ENCODE measurements around the gene GLI3.

Gene GLI3

DNA sequence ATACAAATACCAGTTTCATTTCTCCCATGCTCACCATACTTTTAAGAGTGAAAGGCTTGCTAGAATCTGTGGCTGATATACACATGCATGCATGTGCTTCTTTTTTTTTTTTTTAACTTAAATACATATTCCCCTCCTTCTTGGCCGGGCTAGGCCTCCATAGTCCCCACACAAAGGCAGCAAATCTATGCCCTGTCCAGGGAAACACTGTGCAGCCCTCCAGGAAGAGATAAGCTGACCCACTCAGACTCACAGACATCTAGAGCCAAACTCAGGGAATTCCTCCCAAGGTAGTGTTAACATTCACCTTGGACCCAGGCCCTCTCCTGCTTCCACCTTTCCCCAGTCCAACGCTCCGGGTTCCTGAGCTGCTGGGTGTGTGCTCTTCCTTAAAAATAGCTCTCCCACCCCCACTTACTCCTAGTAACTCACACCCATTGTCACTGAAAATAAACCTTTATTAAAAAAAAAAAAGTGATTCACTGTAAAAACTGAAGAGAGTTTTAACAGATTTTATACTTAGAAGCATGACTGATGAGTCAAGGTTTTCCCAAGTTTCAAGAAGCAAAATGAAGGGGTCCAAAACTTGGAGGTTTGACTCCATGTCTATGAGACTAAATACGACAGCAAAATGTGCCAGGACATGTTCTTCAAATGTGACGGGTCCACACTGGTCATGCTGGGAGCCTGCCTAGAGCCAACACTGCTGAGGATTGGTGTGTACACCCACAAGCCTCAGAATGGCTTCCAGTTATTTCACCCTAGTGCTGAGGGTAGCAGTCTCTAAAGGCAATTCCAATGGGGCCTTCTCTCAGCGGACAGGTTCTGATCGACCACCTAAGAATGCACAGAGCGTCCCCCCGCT is 159.5 kb downstream of the GLI3 start:
- TF ChIP-seq, protein P1, sequence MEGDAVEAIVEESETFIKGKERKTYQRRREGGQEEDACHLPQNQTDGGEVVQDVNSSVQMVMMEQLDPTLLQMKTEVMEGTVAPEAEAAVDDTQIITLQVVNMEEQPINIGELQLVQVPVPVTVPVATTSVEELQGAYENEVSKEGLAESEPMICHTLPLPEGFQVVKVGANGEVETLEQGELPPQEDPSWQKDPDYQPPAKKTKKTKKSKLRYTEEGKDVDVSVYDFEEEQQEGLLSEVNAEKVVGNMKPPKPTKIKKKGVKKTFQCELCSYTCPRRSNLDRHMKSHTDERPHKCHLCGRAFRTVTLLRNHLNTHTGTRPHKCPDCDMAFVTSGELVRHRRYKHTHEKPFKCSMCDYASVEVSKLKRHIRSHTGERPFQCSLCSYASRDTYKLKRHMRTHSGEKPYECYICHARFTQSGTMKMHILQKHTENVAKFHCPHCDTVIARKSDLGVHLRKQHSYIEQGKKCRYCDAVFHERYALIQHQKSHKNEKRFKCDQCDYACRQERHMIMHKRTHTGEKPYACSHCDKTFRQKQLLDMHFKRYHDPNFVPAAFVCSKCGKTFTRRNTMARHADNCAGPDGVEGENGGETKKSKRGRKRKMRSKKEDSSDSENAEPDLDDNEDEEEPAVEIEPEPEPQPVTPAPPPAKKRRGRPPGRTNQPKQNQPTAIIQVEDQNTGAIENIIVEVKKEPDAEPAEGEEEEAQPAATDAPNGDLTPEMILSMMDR (IDR thresholded peaks at IDR 0.05; ENCODE audit: low read depth, low read length): no peak
- no peak for TF ChIP-seq EZH2phosphoT487 (IDR thresholded peaks at IDR 0.05; ENCODE audit: low read depth)
- H3K4me1 ChIP-seq (ENCODE audit: low read length): no peaks in the 10 kb centered on the region
- no peak overlapping the region for H3K4me3 ChIP-seq (ENCODE audit: low read length)
- no peak overlapping the region for H2AFZ ChIP-seq (ENCODE audit: low read depth, low read length)
- H3K4me2 ChIP-seq (ENCODE audit: low read length): no peak overlapping the region
- H3K79me2 ChIP-seq (ENCODE audit: low read length): no peaks in the 10 kb centered on the region
- no peak overlapping the region for H3K27ac ChIP-seq (ENCODE audit: low read length)
- no peak overlapping the region for H3K9ac ChIP-seq (ENCODE audit: low read length)
- H4K20me1 ChIP-seq (ENCODE audit: insufficient read depth, low read length): no peaks in the 10 kb centered on the region
- H3K27me3 ChIP-seq (ENCODE audit: low read depth, low read length): no peaks in the 10 kb centered on the region
- H3K36me3 ChIP-seq (replicated peaks; ENCODE audit: low read depth, low read length): no peaks in the 10 kb centered on the region
- no peaks in the 10 kb centered on the region for H3K9me3 ChIP-seq (ENCODE audit: insufficient read depth, low read length)

DNA sequence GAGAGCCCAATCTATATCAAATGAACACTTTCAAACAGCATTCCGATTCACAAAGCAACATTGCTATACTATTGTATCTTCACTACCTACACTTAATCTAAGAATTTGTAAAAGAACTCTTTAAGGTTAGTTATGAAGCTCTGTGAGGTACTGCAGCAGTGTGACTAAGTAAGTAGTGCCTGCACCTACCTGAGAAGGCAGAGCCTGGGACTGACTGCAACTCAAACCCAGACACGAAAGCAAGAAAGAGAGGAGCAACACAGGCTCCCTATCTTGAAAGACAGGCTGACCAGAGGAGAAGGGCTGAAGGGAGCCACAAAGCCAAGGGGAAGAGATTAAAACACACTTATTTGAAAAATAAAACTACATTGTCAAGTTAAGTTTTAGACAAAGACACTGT is 160.1 kb downstream of the GLI3 start:
- H3K79me2 ChIP-seq (ENCODE audit: low read length): no peaks in the 10 kb centered on the region
- no peak for TF ChIP-seq EZH2phosphoT487 (IDR thresholded peaks at IDR 0.05; ENCODE audit: low read depth)
- TF ChIP-seq, protein P1 (IDR thresholded peaks at IDR 0.05; ENCODE audit: low read depth, low read length): no peak
- no peaks in the 10 kb centered on the region for H3K4me1 ChIP-seq (ENCODE audit: low read length)
- H2AFZ ChIP-seq (ENCODE audit: low read depth, low read length): no peak overlapping the region
- no peaks in the 10 kb centered on the region for H4K20me1 ChIP-seq (ENCODE audit: insufficient read depth, low read length)
- no peak overlapping the region for H3K4me3 ChIP-seq (ENCODE audit: low read length)
- H3K9ac ChIP-seq (ENCODE audit: low read length): no peak overlapping the region
- no peaks in the 10 kb centered on the region for H3K27me3 ChIP-seq (ENCODE audit: low read depth, low read length)
- no peak overlapping the region for H3K4me2 ChIP-seq (ENCODE audit: low read length)
- no peaks in the 10 kb centered on the region for H3K9me3 ChIP-seq (ENCODE audit: insufficient read depth, low read length)
- H3K36me3 ChIP-seq (replicated peaks; ENCODE audit: low read depth, low read length): no peaks in the 10 kb centered on the region
- H3K27ac ChIP-seq (ENCODE audit: low read length): no peak overlapping the region

DNA sequence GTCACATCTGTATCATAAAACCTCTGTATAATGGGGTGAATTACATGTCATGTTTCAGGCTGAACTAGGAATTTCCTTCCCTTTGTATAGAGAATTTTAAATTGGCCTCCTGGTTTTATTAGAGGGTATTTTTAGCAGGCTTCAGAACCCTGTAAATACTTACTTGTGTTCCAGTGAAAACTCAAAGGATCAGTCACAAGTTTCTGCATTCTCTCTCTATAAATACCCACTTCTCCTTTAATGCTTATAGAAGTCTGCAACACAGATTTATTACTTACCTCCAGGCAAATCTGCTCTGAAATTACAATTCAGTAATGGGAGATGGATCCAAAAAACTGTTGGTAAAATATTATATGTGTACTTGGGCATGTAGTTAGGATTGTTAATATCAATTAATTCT is 161.6 kb downstream of the GLI3 start:
- Histone ChIP-seq H2AFZ (ENCODE audit: low read depth, low read length) (no peak overlapping the region), H3K9ac (ENCODE audit: low read length) (no peak overlapping the region), H3K4me2 (ENCODE audit: low read length) (no peak overlapping the region), H3K79me2 (ENCODE audit: low read length) (no peaks in the 10 kb centered on the region), H3K27ac (ENCODE audit: low read length) (no peak overlapping the region), H3K27me3 (ENCODE audit: low read depth, low read length) (no peaks in the 10 kb centered on the region), H3K4me1 (ENCODE audit: low read length) (no peaks in the 10 kb centered on the region), H3K36me3 (replicated peaks; ENCODE audit: low read depth, low read length) (no peaks in the 10 kb centered on the region), H4K20me1 (ENCODE audit: insufficient read depth, low read length) (no peaks in the 10 kb centered on the region), H3K4me3 (ENCODE audit: low read length) (no peak overlapping the region), H3K9me3 (ENCODE audit: insufficient read depth, low read length) (no peaks in the 10 kb centered on the region)
- TF ChIP-seq, protein P1 (IDR thresholded peaks at IDR 0.05; ENCODE audit: low read depth, low read length): no peak
- TF ChIP-seq EZH2phosphoT487 (IDR thresholded peaks at IDR 0.05; ENCODE audit: low read depth): no peak

DNA sequence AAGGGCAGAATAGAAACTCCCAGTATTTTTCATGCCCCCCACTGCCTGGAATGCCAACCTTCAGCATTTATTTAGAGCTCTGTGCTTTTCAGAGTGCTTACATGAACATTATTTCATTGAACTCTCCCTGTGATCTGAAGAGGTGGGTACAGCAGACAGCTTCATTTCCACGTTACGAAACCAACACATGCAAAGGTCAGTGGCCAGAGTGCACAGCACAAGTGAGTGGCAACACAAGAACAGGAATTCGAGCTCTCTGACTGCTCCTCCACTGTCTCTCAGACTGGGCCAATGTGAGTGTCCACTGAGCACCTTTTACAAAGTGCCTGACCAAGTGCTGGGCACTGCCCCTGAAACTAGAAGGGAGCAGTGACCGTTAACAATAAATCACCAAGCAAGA is 162.9 kb downstream of the GLI3 start:
- no peak overlapping the region for H3K4me3 ChIP-seq (ENCODE audit: low read length)
- TF ChIP-seq, protein P1 (IDR thresholded peaks at IDR 0.05; ENCODE audit: low read depth, low read length): no peak
- no peak for TF ChIP-seq EZH2phosphoT487 (IDR thresholded peaks at IDR 0.05; ENCODE audit: low read depth)
- no peaks in the 10 kb centered on the region for H4K20me1 ChIP-seq (ENCODE audit: insufficient read depth, low read length)
- no peaks in the 10 kb centered on the region for H3K79me2 ChIP-seq (ENCODE audit: low read length)
- H3K36me3 ChIP-seq (replicated peaks; ENCODE audit: low read depth, low read length): no peaks in the 10 kb centered on the region
- H3K27ac ChIP-seq (ENCODE audit: low read length): no peak overlapping the region
- H3K4me2 ChIP-seq (ENCODE audit: low read length): no peak overlapping the region
- no peaks in the 10 kb centered on the region for H3K4me1 ChIP-seq (ENCODE audit: low read length)
- no peak overlapping the region for H3K9ac ChIP-seq (ENCODE audit: low read length)
- H2AFZ ChIP-seq (ENCODE audit: low read depth, low read length): no peak overlapping the region
- no peaks in the 10 kb centered on the region for H3K27me3 ChIP-seq (ENCODE audit: low read depth, low read length)
- H3K9me3 ChIP-seq (ENCODE audit: insufficient read depth, low read length): no peaks in the 10 kb centered on the region

Measured in OCI-LY3 (cell line).